Astrocyte of the spinal cord (primary cell): ENCODE measurements around the gene ANGPTL7.

Experiments used
- DNase-seq: peaks from one replicate; pipeline ENCODE4 v3.0.0; 2011; ENCODE audit warnings: low read depth, low spot score
- H3K4me3 ChIP-seq: 2 replicates; pipeline ENCODE4 v1.5.1; 2011; ENCODE audit warnings: low read depth, mild to moderate bottlenecking, low read length, moderate library complexity
- CTCF ChIP-seq: IDR thresholded peaks from 2 replicates; pipeline ENCODE4 v1.5.1; 2012; ENCODE audit warnings: low read depth, mild to moderate bottlenecking, low read length, inconsistent platforms
- in situ Hi-C: cut with HindIII; loops from 2 replicates; pipeline ENCODE4 v1.10.0; 2017; ENCODE audit warnings: low sequenced_read_pairs

The ANGPTL7 gene

GRCh38 chr1:11214698-11215380, 25.7 kb downstream of the ANGPTL7 start:
- DNase-seq: no peak
- in situ Hi-C loops: no loop called here
- no peak for TF ChIP-seq CTCF
- H3K4me3 ChIP-seq: no peak overlapping the region

GRCh38 chr1:11215381-11216005, 26.3 kb downstream of the ANGPTL7 start:
- no peak for DNase-seq
- in situ Hi-C loops: no loop called here
- no peak for TF ChIP-seq CTCF
- no peak overlapping the region for H3K4me3 ChIP-seq

- in situ Hi-C loops: no loop called here
- no peak for TF ChIP-seq CTCF
- no peak for DNase-seq
Observed at GRCh38 chr1:11216074-11216473, 26.9 kb downstream of the ANGPTL7 start.

GRCh38 chr1:11227106-11228077, 38.2 kb downstream of the ANGPTL7 start:
- in situ Hi-C loops: no loop called here
- no peak for TF ChIP-seq CTCF
- H3K4me3 ChIP-seq: no peak overlapping the region
- no peak for DNase-seq

More at GRCh38 chr1:11216074-11216473, 26.9 kb downstream of the ANGPTL7 start:
- H3K4me3 ChIP-seq: no peak overlapping the region

GRCh38 chr1:11229203-11229602, 40.0 kb downstream of the ANGPTL7 start:
- TF ChIP-seq CTCF: no peak
- DNase-seq: no peak
- in situ Hi-C loops: no loop called here
- H3K4me3 ChIP-seq: no peak overlapping the region

GRCh38 chr1:11233208-11233607, 44.1 kb downstream of the ANGPTL7 start:
- H3K4me3 ChIP-seq: no peak overlapping the region
- no peak for DNase-seq
- in situ Hi-C loops: no loop called here
- no peak for TF ChIP-seq CTCF
